IMR-90 (cell line): ENCODE measurements around the gene CROCC2. TPM values are rescaled to one million over a fixed set of nuclear protein-coding genes. Genes with fewer than 3 reads are reported as not detected.

ENCODE experiments used
- ATAC-seq: fragments of 200-7000 bp; cut with Tn5 transposase; 2 replicates; pipeline ENCODE4 v1.9.1; 2020; ENCODE audit warnings: low read depth, mild to moderate bottlenecking, moderate library complexity
- BruUV-seq: library from RNA; stranded (reverse); fragments of 400-500 nt; replicated peaks from 2 replicates; lab custom pipeline; 2021; lab: Mats Ljungman, UMichigan
- CTCF ChIA-PET: fragments of 300-600 bp; formaldehyde crosslinking; extraction: SDS; loops from one replicate; lab custom pipeline; 2021; ENCODE audit warnings: antibody characterized with exemption; lab: Yijun Ruan, JAX
- POLR2A ChIA-PET: fragments of 300-600 bp; sonication (Branson Sonifier 250); formaldehyde crosslinking; loops from one replicate; lab custom pipeline; 2022; ENCODE audit warnings: antibody characterized with exemption; ENCODE audit not compliant: unreplicated experiment; lab: Charles Lee
- DNase-seq: peaks from one replicate; pipeline ENCODE4 v3.0.0; 2013
- H2AFZ ChIP-seq: replicated peaks from 2 replicates; pipeline ENCODE3; 2013; ENCODE audit warnings: low read length, mild to moderate bottlenecking; ENCODE audit not compliant: poor library complexity
- H2AK5ac ChIP-seq: 2 replicates; pipeline ENCODE4 v1.6.1; 2013; ENCODE audit warnings: low read depth, low read length, inconsistent platforms
- H2AK9ac ChIP-seq: replicated peaks from 2 replicates; pipeline ENCODE3; 2013; ENCODE audit warnings: mild to moderate bottlenecking, low read depth, low read length, moderate library complexity; ENCODE audit not compliant: poor library complexity
- H2BK120ac ChIP-seq: 2 replicates; pipeline ENCODE4 v1.6.1; 2013; ENCODE audit warnings: low read depth, low read length, inconsistent platforms
- H2BK15ac ChIP-seq: 3 replicates; pipeline ENCODE4 v1.6.1; 2013; ENCODE audit warnings: low read depth, low read length, inconsistent platforms
- H2BK20ac ChIP-seq: 2 replicates; pipeline ENCODE4 v1.6.1; 2013; ENCODE audit warnings: low read depth, mild to moderate bottlenecking, inconsistent platforms, low read length, moderate library complexity
- H2BK5ac ChIP-seq: 2 replicates; pipeline ENCODE4 v1.6.1; 2013; ENCODE audit warnings: mild to moderate bottlenecking, low read depth, low read length, inconsistent platforms; ENCODE audit not compliant: poor library complexity, severe bottlenecking
- H3K14ac ChIP-seq: replicated peaks from 2 replicates; pipeline ENCODE4 v1.6.1; 2013; ENCODE audit warnings: low read depth, low read length, inconsistent platforms
- H3K18ac ChIP-seq: 2 replicates; pipeline ENCODE4 v1.6.1; 2013; ENCODE audit warnings: low read depth, low read length, control low read depth
- H3K23ac ChIP-seq: 2 replicates; pipeline ENCODE4 v1.6.1; 2013; ENCODE audit warnings: low read depth, low read length, inconsistent platforms
- H3K27ac ChIP-seq: 2 replicates; pipeline ENCODE4 v1.5.1; 2013; ENCODE audit warnings: mild to moderate bottlenecking, control low read depth, low read length; ENCODE audit not compliant: insufficient read depth
- H3K27me3 ChIP-seq: 2 replicates; pipeline ENCODE4 v1.6.1; 2013; ENCODE audit warnings: low read length; ENCODE audit not compliant: control insufficient read depth, insufficient read depth
- H3K36me3 ChIP-seq: 2 replicates; pipeline ENCODE4 v1.6.1; 2013; ENCODE audit warnings: low read length, mixed read lengths; ENCODE audit not compliant: control insufficient read depth, insufficient read depth
- H3K4ac ChIP-seq: 2 replicates; pipeline ENCODE4 v1.6.1; 2013; ENCODE audit warnings: low read depth, low read length, inconsistent platforms
- H3K4me1 ChIP-seq: 2 replicates; pipeline ENCODE4 v1.6.1; 2013; ENCODE audit warnings: low read length, mixed read lengths; ENCODE audit not compliant: control insufficient read depth, insufficient read depth
- H3K4me2 ChIP-seq: 2 replicates; pipeline ENCODE4 v1.6.1; 2013; ENCODE audit warnings: low read depth, mild to moderate bottlenecking, control low read depth, low read length, moderate library complexity
- H3K4me3 ChIP-seq: 2 replicates; pipeline ENCODE4 v1.5.1; 2013; ENCODE audit warnings: low read depth, mild to moderate bottlenecking, control low read depth, low read length, moderate library complexity; ENCODE audit not compliant: insufficient read depth
- H3K56ac ChIP-seq: 2 replicates; pipeline ENCODE4 v1.6.1; 2013; ENCODE audit warnings: low read length, inconsistent platforms; ENCODE audit not compliant: insufficient read depth; ENCODE audit errors: extremely low read depth
- H3K79me1 ChIP-seq, 2 experiments: 2 replicates each; pipeline ENCODE4 v1.6.1; 2013; ENCODE audit warnings: low read length in 2 of 2, inconsistent platforms in 1 of 2, low read depth in 1 of 2
- H3K9ac ChIP-seq: 2 replicates; pipeline ENCODE4 v1.6.1; 2013; ENCODE audit warnings: low read depth, low read length, control low read depth
- H3K9me1 ChIP-seq: 2 replicates; pipeline ENCODE4 v1.6.1; 2013; ENCODE audit warnings: low read length, inconsistent platforms; ENCODE audit not compliant: insufficient read depth
- H3K9me3 ChIP-seq: 2 replicates; pipeline ENCODE4 v1.6.1; 2013; ENCODE audit warnings: low read length; ENCODE audit not compliant: control insufficient read depth, insufficient read depth
- H4K20me1 ChIP-seq: 2 replicates; pipeline ENCODE4 v1.6.1; 2013; ENCODE audit warnings: low read length, inconsistent platforms; ENCODE audit not compliant: insufficient read depth
- H4K5ac ChIP-seq: 2 replicates; pipeline ENCODE4 v1.6.1; 2013; ENCODE audit warnings: mild to moderate bottlenecking, low read depth, low read length, control low read depth
- H4K8ac ChIP-seq, 2 experiments: 2 replicates each; pipeline ENCODE4 v1.6.1; 2013; ENCODE audit warnings: low read depth in 2 of 2, low read length in 2 of 2, control low read depth in 1 of 2, inconsistent platforms in 1 of 2
- H4K91ac ChIP-seq: 2 replicates; pipeline ENCODE4 v1.6.1; 2013; ENCODE audit warnings: low read depth, low read length, inconsistent platforms; ENCODE audit not compliant: insufficient read depth
- CEBPB ChIP-seq: IDR thresholded peaks from 2 replicates; pipeline ENCODE4 v1.6.1; 2012; ENCODE audit warnings: low read depth, low read length, improper control_type of control experiment
- ELK1 ChIP-seq: fragments of 150-350 bp; IDR thresholded peaks from 2 replicates; pipeline ENCODE4 v1.6.1; 2016; ENCODE audit warnings: low read depth, mild to moderate bottlenecking, low read length, moderate library complexity, borderline replicate concordance
- MAFK ChIP-seq: IDR thresholded peaks from 2 replicates; pipeline ENCODE4 v1.6.1; 2012; ENCODE audit warnings: low read depth, low read length, improper control_type of control experiment
- MAZ ChIP-seq: IDR thresholded peaks from 2 replicates; pipeline ENCODE4 v1.6.1; 2012; ENCODE audit warnings: low read depth, mild to moderate bottlenecking, low read length, improper control_type of control experiment, moderate library complexity, borderline replicate concordance
- MXI1 ChIP-seq: IDR thresholded peaks from 2 replicates; pipeline ENCODE4 v1.6.1; 2012; ENCODE audit warnings: low read depth, mild to moderate bottlenecking, low read length, moderate library complexity, borderline replicate concordance
- NFE2L2 ChIP-seq: fragments of 150-350 bp; IDR thresholded peaks from 2 replicates; pipeline ENCODE4 v1.6.1; 2016; ENCODE audit warnings: low read depth, mild to moderate bottlenecking, low read length
- RFX5 ChIP-seq: IDR thresholded peaks from 2 replicates; pipeline ENCODE4 v1.8.0; 2012; ENCODE audit warnings: low read depth, mild to moderate bottlenecking, low read length, moderate library complexity
- SMC3 ChIP-seq: fragments of 150-350 bp; IDR thresholded peaks from 2 replicates; pipeline ENCODE4 v1.6.1; 2016; ENCODE audit warnings: low read depth, mild to moderate bottlenecking, antibody characterized with exemption, low read length, moderate library complexity
- USF2 ChIP-seq: fragments of 150-350 bp; IDR thresholded peaks from 2 replicates; pipeline ENCODE4 v1.6.1; 2017; ENCODE audit warnings: mild to moderate bottlenecking, antibody characterized with exemption, low read length, low read depth
- WGBS, 2 experiments: methylation state at CpG; one replicate each; pipeline versions ENCODE4 v1.1.5 to v1.1.7; 2013; ENCODE audit warnings: missing lambda C conversion rate in 2 of 2; ENCODE audit not compliant: insufficient read length in 1 of 2; ENCODE audit errors: extremely low coverage in 2 of 2; 5-methylcytosine and 5-hydroxymethylcytosine counted together
- dilution Hi-C: fragments of 300-500 bp; cut with HindIII; formaldehyde crosslinking; loops from one replicate; pipeline ENCODE4 v1.14.3; 2018; ENCODE audit warnings: low sequenced_read_pairs; ENCODE audit not compliant: unreplicated experiment
- in situ Hi-C: fragments of 300-500 bp; cut with MboI; formaldehyde crosslinking; loops from 3 replicates; pipeline ENCODE4 v1.14.3; 2019; ENCODE audit warnings: low sequenced_read_pairs, inconsistent platforms, mixed read lengths
- intact Hi-C: fragments of 100-400 bp; cut with micrococcal nuclease; formaldehyde crosslinking; loops from 2 replicates; pipeline ENCODE4 v1.10.0; 2022
- polyA plus RNA-seq, 3 experiments: library from polyadenylated mRNA; depleted of rRNA; stranded (reverse); fragments of >200 nt; gene quantifications; 2 replicates each; pipeline ENCODE4 v1.2.3, GENCODE V29; 2012; ENCODE audit warnings: low replicate concordance in 1 of 3
- total RNA-seq: library from RNA; depleted of rRNA; stranded (reverse); fragments of >200 nt; gene quantifications from 2 replicates; pipeline ENCODE4 v1.2.3, GENCODE V29; 2012

The CROCC2 gene
- total and polyA plus RNA-seq, 2 of the 4 experiments (the other 2 are of a cell fraction), result not detected

GRCh38 chr2:240994171-240994896, 88.2 kb downstream of the CROCC2 start:
- Histone ChIP-seq H3K4me3 (no peak overlapping the region), H3K9ac (no peak overlapping the region), H2BK20ac (peak overlapping the region; percentile 23; the same call in 1 of the 2 replicates), H3K18ac (peak overlapping the region; percentile 45; the same call in 1 of the 2 replicates), H2AK5ac (peak overlapping the region; percentile 89), H4K5ac (peak overlapping the region; percentile 26; the same call in 1 of the 2 replicates), H3K27ac (peak overlapping the region; percentile 23; the same call in 1 of the 2 replicates), H2BK120ac (peak overlapping the region; percentile 64; the same call in 1 of the 2 replicates), H3K27me3 (no peaks in the 10 kb centered on the region), H3K9me1 (peaks cover 11% of the 10 kb centered on the region), H2AK9ac (no peak overlapping the region), H4K91ac (peak overlapping the region; percentile 32), H2BK15ac (no peak overlapping the region), H3K14ac (no peak overlapping the region; the same call in 1 of the 2 replicates), H3K23ac (no peak overlapping the region), H3K36me3 (no peaks in the 10 kb centered on the region), H3K4ac (peak overlapping the region; percentile 15; the same call in 1 of the 2 replicates), H3K79me1 (no peaks in the 10 kb centered on the region), H3K9me3 (no peaks in the 10 kb centered on the region), H3K56ac (no peak overlapping the region), H3K4me2 (no peak overlapping the region; the same call in 1 of the 2 replicates), H4K20me1 (no peaks in the 10 kb centered on the region), H2BK5ac (no peak overlapping the region), H3K4me1 (peaks cover 33% of the 10 kb centered on the region), H4K8ac (peak overlapping the region; percentile 47 to 66; a peak in 3 of 4 replicates), H2AFZ (peak overlapping the region; percentile 67)
- intact Hi-C loops (loop anchor here (10.0 kb wide), 1 partner anchor 430 kb away; the partner anchor contains the start of genes DUSP28 and RNPEPL1), dilution Hi-C loops (no loop called here), in situ Hi-C loops (no loop called here)
- DNase-seq (no peak), ATAC-seq (no peak)
- POLR2A ChIA-PET, result no interaction called here
- BruUV-seq, result no TSS peak
- CTCF ChIA-PET, result interaction anchor here (0.6 to 0.7 kb wide), 2 partner anchors 52 to 225 kb away, joined by 3 to 4 read pairs; no protein-coding TSS in a partner anchor
- WGBS, 2 experiments, result 33% methylated on average over 4 of the region's 16 CpGs; no CpG with 5 or more reads in 1 of the 2 experiments
- TF ChIP-seq MAZ, result no peak
- no peak for TF ChIP-seq SMC3
- no peak for TF ChIP-seq ELK1
- TF ChIP-seq MXI1, result no peak
- no peak for TF ChIP-seq USF2
- TF ChIP-seq RFX5, result no peak
- TF ChIP-seq CEBPB, result no peak
- no peak for TF ChIP-seq MAFK
- TF ChIP-seq NFE2L2, result no peak
